ENCODE measurements around the gene PCDHB13.
"Not testable (repeated sequence)": the region's sequence is repeated elsewhere in the genome, so short reads cannot be mapped to it uniquely, and the experiment has no call there.

The PCDHB13 gene

GRCh38 chr5:141213656-141214339 lies at the start of gene PCDHB13:
Gene PCDHB13, plus strand, starts transcription at chr5:141213919. Its CDS starts 205 bp downstream, at chr5:141214124.
- H3K4me3 ChIP-seq (ENCODE audit: low read length), result not testable (repeated sequence)

GRCh38 chr5:141172381-141173204 lies 41.1 kb upstream of the PCDHB13 start, which contains the start of gene PCDHB7:
Gene PCDHB7, plus strand, starts transcription at chr5:141172644. Its CDS starts 192 bp downstream, at chr5:141172836.
- H3K4me3 ChIP-seq (ENCODE audit: low read length), result no peak within 1 kb of the TSS
- TF ChIP-seq ZNF274 (IDR thresholded peaks at IDR 0.05; ENCODE audit: low read depth, low read length), result no peak

GRCh38 chr5:141174291-141175104 lies 39.2 kb upstream of the PCDHB13 start:
- not testable (repeated sequence) for H3K4me3 ChIP-seq (ENCODE audit: low read length)

GRCh38 chr5:141175933-141176332 lies 37.8 kb upstream of the PCDHB13 start:
- H3K4me3 ChIP-seq (ENCODE audit: low read length), result no peak overlapping the region
- TF ChIP-seq ZNF274 (IDR thresholded peaks at IDR 0.05; ENCODE audit: low read depth, low read length), result no peak

- not testable (repeated sequence) for H3K4me3 ChIP-seq (ENCODE audit: low read length)
Measured at GRCh38 chr5:141177577-141178191, 36.0 kb upstream of the PCDHB13 start, which contains the start of gene PCDHB8. Gene PCDHB8, plus strand, starts transcription at chr5:141177790. Its CDS starts 245 bp downstream, at chr5:141178035.

- H3K4me3 ChIP-seq (ENCODE audit: low read length), result not testable (repeated sequence)
Measured at GRCh38 chr5:141179371-141179770, 34.3 kb upstream of the PCDHB13 start.

GRCh38 chr5:141179876-141180275 lies 33.8 kb upstream of the PCDHB13 start:
- H3K4me3 ChIP-seq (ENCODE audit: low read length), result not testable (repeated sequence)

- TF ChIP-seq ZNF274 (IDR thresholded peaks at IDR 0.05; ENCODE audit: low read depth, low read length), result no peak
- no peak overlapping the region for H3K4me3 ChIP-seq (ENCODE audit: low read length)
Measured at GRCh38 chr5:141180313-141180712, 33.4 kb upstream of the PCDHB13 start.

GRCh38 chr5:141182248-141182647 lies 31.5 kb upstream of the PCDHB13 start, which contains the start of gene PCDHB16:
Gene PCDHB16, plus strand, starts transcription at chr5:141182387. Its CDS starts 173 bp downstream, at chr5:141182560.
- no peak for TF ChIP-seq ZNF274 (IDR thresholded peaks at IDR 0.05; ENCODE audit: low read depth, low read length)
- H3K4me3 ChIP-seq (ENCODE audit: low read length), result no peak within 1 kb of the TSS

- H3K4me3 ChIP-seq (ENCODE audit: low read length), result not testable (repeated sequence)
Measured at GRCh38 chr5:141184117-141184855, 29.4 kb upstream of the PCDHB13 start.

GRCh38 chr5:141186897-141187512 lies 26.7 kb upstream of the PCDHB13 start, which contains the start of gene PCDHB9:
Gene PCDHB9, plus strand, starts transcription at chr5:141187161. Its CDS starts 158 bp downstream, at chr5:141187319.
- TF ChIP-seq ZNF274 (IDR thresholded peaks at IDR 0.05; ENCODE audit: low read depth, low read length), result no peak
- H3K4me3 ChIP-seq (ENCODE audit: low read length), result no peak within 1 kb of the TSS

- not testable (repeated sequence) for H3K4me3 ChIP-seq (ENCODE audit: low read length)
Measured at GRCh38 chr5:141188682-141189081, 25.0 kb upstream of the PCDHB13 start.

GRCh38 chr5:141189131-141189530 lies 24.6 kb upstream of the PCDHB13 start:
- H3K4me3 ChIP-seq (ENCODE audit: low read length), result not testable (repeated sequence)

All from GM08714 (cell line).